ENCODE data around the gene MRPS5.

Gene MRPS5

DNA sequence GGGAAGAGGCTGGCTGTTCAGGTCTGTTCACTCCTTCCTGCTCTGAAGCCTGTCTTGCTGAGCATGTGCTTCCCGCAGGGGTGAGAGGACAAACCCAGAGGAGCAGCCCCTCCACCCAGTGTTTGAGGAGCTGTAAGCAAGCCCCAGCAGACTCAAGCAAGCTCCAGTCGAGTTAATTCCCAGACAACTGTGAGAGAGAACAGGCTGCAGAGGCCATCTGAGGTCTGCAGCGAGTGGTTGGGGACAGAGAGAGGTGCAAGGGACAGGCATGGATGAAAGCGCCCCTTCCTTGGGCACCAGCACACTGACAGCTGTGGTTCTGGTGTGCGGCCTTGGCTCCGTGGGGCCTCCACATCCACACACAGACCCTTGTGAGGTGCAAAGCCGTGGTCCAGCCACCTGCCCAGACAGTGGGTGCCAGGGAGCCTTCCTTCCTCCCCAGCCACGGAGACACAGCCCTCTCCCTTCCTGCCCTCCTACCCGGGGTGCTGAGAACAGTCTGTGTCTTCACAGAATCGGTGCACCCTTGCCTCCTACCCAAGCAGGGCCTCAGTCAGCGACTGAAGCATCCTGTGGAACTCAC lies 59.9 kb downstream of the MRPS5 start:
- in situ Hi-C loops (cut with HindIII; ENCODE audit: low sequenced_read_pairs), result no loop called here

DNA sequence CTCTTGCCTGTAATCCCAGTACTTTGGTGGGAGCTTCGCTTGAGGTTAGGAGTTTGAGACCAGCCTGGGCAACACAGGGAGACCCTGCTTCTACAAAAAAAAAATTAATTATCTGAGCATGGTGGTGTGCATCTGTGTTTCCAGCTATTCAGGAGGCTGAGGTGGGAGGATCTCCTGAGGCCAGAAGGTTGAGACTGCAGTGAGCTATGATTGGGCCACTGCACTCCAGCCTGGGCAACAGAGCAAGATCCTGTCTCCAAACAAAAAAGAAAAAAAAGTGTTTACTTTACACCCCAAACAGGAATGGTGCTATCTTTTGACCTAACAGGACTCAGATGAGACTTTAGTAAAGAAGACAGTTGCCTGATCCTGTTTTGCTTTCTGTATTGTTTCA lies 60.5 kb downstream of the MRPS5 start:
- in situ Hi-C loops (cut with HindIII; ENCODE audit: low sequenced_read_pairs), result no loop called here

DNA sequence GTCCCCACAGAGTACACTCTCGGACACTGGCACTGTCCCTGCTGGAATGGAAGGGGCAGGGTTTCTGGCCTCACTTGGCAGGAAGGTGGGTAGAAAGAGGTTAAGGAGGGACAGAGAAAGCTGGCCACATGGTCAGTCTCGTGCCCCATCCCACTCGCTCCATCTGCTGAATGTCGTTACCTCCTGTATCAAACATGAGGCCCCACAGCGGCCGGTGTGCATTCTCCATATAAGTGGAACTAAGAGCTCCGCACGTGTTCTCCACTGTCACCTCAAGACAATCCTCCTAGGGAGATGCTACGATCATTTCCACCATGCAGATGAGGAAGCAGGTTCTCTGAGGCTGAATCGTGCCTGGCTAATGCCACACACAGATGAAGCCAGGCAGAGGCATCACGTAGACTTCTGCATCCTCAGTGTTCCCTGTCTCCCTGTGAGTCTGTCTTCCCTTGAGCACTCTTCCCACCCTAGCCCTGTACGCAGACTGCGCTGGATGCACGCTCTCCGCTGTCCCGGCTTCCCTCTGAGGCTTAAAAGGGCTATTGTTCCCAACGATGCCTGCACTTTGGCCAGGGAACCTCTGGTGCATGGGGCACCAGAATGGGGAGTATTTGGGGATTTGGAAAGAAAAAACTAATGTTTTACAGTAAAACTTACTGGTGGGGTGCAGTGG lies 61.0 kb downstream of the MRPS5 start:
- in situ Hi-C loops (cut with HindIII; ENCODE audit: low sequenced_read_pairs), result no loop called here

DNA sequence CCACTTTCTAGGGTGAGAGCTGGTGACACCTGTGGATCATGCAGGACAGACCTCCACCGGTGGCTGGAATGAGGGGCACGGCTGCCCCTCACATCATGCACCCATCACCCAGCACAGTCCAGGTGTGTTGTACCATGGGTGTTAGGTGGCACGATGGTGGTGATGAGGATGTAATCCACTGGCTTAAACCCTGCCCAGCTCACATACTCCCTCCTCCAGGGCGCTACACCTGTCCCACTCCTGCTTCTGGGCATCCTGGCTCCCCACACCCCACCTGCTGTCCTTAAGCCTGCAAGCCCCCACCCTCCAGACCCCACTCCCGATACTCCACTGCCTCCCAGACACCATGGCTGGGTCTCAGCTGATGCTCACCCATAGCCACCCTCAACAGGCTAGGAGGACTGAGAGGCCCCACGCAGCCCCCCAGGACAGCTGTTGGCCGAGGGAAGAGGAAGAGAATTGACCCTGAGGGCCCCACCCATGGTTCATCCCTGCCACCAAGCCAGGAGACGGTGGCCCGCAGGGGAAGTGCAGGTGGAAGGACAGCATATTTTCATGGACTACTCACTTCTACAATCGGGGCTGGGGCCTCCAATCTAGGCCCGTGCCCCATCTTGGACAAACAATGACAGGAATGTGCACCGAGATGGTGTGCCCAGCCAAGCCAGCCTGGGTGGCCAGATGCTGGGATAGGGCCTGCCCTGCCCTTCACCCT lies 61.8 kb downstream of the MRPS5 start:
- in situ Hi-C loops (cut with HindIII; ENCODE audit: low sequenced_read_pairs), result no loop called here

DNA sequence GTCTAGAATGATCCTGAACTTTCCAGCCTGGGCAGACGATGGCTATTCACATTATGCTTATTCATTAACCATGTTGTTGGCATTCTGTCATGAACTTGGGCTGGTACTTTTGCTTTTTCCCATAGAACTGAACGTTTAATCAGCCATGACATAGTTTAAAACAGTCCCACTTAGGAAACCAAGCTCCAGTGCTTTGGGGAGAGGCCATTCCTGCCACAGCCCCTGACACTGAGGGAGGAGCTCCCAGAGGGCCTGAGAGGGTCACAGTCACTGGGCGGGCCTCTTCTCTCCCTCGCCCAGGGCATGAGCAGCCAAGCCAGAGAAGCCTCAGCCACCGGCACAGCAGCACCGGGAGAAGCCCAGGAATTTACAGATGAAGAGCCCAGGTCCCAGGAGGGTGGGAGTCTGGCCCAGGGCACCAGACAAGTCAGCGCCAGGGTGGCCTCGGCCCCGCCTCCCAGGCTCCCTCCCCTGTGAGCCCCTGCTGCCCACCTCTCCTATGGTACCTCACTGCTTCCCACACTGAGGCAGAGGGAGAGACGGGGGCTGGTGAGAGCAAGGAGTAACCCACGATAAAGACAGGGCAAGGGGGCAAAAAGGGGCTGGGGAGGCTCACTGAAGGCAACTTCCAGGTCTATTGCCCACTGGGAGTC lies 62.5 kb downstream of the MRPS5 start:
- in situ Hi-C loops (cut with HindIII; ENCODE audit: low sequenced_read_pairs), result no loop called here

DNA sequence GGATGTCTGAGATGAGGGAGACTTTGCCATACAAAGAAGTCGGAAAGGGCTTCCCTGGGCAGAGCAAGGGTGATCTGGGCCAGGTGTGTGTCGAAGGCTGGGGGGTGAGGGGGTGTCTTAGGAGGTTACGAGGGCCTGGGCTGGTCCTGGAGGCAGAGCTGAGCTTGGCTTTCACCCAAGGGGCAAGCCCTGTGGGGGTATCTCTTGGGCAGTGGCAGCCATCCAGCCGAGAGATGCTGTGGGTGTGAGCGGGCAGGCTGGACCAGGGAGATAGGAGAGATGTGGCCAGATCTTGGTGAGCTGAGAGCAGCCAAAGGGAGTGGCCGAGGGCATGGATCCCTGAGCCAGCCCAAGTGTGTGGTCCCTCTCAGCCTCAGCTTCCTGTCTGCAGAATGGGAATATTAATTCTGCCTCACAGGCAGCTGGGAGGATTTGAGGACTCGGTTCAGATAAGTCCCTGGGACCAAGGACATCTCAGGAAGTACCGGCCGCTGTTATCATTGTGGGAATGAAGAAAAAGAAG lies 63.1 kb downstream of the MRPS5 start:
- in situ Hi-C loops (cut with HindIII; ENCODE audit: low sequenced_read_pairs), result no loop called here

DNA sequence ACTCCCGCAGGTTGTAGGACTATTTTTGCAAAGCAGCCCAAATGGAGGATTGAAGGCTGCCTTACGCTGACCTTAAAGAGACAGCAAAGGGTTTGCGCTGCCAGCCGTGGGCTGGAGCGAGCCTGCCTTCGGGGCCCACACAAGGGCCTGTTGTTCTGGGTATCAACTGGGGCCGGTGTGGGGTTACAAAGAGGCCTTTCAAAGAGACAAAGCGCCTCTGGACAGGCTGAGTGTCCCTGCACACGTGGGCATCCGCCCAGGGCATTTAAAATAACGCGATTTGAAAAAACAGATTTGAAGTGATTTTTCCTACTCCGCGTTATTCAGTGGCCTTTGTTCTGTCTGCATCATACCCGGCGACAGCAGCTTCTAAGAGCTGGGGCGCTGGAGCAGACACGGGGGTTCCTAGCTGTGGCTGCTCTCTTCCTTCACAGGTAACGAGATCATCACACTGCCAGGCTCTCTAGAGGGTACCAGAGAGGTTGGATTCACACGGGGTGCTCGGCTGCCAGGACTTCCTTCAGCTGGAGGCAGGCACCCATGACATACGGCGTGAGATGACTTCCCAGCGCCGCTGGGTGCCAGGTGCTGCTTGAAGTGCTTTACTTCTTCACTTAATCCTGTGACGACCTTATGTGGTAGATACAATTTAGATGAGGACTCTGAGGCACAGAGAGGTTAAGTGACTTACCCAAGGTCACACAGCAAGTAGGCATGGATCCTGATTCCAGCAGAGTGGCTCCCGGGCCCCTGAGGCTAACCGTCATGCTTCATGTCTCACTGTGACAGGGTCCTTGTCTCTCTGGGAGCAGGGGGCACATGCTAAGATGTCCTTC lies 63.9 kb downstream of the MRPS5 start:
- in situ Hi-C loops (cut with HindIII; ENCODE audit: low sequenced_read_pairs), result no loop called here

DNA sequence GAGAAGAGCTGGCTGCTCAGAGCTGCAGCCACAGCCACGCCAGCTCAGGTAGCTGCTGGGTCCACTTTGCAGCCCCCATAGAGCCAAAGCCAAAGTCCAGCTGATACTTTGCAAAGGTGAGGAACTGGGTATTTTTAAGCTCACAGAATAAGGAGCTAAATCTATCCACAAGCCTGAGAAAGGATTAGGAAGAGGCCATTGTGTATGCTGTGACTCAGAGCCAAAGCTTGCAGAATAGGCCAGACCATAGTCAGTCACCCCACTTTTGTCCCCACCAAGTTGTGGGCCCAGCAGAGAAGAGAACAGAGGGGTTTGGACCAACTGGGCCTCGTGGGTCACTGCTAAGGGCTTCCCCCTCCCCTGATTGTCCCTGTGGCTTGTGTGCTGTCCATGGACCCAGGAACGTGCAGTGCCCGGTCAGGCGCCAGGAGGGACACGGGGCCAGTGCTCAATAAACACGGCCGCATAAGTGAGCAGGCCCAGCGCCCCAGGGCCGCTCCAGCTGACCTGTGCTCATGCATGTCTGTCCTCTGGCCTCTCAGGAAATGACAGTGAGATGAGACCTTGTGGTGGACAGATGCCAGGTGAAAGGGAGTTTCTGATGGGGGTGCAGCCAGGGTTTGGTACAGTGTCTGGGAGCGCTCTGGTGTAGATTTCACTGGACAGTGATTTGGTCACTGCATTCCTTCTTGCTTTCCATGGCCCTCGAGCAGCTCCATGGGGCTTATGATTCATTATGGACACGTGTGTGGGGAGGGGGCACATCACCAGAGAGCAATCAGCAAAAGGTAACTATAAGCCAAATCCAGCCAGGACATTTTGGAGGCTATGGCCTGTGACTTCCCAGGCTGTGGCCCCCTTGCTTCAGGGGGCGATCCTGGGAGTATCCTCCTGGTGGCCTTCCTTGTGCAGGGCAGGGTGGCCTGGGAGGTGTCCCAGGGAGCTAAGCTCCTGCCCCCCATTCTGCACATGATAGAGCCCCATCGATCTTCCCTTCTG lies 64.8 kb downstream of the MRPS5 start:
- in situ Hi-C loops (cut with HindIII; ENCODE audit: low sequenced_read_pairs), result no loop called here

DNA sequence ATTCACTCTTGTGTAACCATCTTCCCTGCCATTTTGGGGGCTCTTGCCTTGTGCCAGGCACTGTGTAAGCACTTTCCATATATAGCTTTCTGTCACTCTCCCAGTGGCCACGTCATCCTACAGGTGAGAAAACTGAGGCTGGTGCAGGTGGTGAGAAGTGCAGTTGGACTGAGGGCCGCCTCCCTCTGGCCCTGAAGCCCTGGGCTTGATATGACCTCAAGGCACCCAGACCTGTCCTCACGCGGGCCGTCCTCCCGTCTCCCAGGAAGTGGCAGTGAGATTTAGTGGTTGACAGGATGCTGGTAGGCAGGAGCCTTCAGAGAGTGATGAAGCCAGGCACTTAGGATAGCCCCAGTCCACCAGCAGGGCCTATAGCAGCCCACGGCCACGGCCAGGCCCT lies 65.6 kb downstream of the MRPS5 start:
- in situ Hi-C loops (cut with HindIII; ENCODE audit: low sequenced_read_pairs), result no loop called here

DNA sequence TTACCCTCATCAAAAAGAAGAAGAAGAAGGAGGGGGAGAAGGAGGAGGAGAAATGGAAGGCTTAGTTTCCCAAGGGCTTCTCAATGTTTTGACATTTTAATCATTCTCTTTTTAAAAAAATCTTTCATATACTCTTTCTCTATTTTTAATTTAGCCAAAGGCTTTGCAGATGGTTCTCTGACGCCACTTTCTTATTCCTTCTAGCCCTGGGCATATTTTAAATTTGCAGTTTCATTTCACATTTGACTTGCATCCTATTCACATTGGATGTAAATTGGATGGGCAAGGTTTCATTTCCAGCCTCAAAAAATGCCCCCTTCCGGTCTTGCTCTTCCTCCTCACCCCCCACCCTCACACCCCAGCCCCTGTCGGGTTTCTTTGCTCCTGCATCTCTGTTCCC lies 66.3 kb downstream of the MRPS5 start:
- in situ Hi-C loops (cut with HindIII; ENCODE audit: low sequenced_read_pairs), result no loop called here

DNA sequence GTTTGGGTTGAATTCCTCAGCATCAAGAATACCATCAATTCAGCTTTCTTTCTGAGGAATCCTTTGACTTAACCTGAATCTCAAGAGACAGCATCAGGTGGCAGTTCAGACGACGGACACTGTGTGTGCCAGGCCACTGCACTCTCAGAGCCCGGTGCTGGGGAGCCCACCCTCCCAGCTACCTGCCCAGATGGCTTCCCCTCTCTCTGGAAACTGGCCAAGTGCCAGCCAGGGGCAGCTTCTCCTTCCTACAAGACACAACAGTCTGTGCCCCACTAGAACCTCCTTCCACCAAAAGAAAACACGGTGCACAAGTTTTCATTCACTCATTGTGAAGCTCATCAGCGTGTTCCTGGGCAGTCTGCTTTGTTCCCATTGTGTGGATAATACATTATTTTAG lies 67.6 kb downstream of the MRPS5 start:
- in situ Hi-C loops (cut with HindIII; ENCODE audit: low sequenced_read_pairs), result no loop called here

DNA sequence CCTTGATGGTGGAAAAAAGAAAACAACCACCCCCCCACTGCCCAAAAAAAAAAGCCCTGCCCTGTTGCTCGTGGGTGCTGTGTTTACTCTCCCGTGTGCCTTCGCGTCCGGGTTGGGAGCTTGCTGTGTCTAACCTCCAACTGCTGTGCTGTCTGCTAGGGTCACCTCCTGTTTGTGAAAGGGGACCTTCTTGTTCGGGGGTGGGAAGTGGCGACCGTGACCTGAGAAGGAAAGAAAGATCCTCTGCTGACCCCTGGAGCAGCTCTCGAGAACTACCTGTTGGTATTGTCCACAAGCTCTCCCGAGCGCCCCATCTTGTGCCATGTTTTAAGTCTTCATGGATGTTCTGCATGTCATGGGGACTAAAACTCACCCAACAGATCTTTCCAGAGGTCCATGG lies 68.1 kb downstream of the MRPS5 start:
- in situ Hi-C loops (cut with HindIII; ENCODE audit: low sequenced_read_pairs), result no loop called here

DNA sequence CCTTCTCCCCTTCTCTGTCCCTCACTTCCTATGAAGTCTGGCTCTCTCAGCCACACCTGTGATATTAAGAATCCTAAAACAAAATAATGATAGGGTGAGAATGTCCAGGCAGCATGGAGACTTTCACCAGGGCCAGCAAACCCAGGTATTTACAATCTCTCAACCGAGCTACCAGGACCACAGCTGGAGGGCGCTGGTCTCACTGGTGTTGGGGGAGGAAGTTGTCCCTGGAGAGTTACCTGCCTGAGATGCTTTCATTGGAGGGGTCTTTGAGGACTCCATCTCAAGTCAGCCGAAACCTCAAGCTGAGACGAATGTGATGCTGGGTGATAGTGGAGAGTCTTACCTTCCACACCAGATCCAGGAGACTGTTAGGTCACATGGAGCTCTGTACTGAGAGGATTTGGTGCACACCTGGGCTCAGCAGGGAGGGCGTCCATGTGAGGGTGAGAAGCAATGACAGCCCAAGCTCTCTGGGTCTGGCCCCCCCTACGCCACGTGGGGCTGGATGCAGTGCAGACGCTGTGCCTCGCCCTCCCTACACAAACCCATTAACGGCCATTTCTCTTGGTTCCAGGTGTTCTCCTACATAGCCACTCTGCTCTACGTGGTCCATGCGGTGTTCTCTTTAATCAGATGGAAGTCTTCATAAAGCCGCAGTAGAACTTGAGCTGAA lies 68.7 kb downstream of the MRPS5 start:
- in situ Hi-C loops (cut with HindIII; ENCODE audit: low sequenced_read_pairs), result no loop called here

DNA sequence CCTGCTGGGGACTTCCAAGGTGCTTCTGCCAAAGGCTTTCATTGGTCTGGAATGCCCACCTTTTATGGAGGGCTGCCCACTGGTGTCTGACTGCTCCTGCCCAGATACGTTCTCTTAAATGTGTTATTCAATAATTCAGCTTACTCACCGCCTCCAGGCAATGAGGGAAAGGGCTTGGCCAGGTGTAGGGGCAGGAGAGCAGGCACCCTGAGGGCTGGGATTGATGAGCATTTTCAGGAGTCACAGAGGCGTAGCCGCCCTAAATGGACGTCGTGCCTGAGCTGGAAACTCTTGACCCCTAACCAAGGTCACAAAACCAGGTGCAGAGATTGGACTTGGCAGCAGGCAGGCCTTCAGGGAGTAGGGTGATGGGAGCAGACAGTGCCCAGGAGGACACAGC lies 69.3 kb downstream of the MRPS5 start:
- in situ Hi-C loops (cut with HindIII; ENCODE audit: low sequenced_read_pairs), result no loop called here

DNA sequence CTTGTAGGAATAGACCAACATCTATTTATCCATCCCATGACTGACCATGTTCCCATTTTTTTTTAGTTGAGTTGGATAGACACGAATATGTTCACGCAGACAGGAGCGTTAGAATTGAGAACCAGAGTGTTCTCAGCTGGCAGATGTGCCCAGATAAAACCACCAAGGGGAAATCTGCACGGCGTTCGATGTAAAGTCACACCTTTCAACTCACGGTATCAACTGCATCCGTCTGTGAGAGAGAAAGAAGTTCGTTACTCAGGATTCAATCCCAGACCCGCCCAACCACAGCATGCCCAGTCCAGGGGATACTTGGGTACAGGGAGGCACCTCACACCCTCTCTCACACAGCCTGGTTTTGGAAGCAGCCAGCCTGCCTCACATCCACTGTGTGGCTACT lies 70.0 kb downstream of the MRPS5 start:
- in situ Hi-C loops (cut with HindIII; ENCODE audit: low sequenced_read_pairs), result no loop called here

DNA sequence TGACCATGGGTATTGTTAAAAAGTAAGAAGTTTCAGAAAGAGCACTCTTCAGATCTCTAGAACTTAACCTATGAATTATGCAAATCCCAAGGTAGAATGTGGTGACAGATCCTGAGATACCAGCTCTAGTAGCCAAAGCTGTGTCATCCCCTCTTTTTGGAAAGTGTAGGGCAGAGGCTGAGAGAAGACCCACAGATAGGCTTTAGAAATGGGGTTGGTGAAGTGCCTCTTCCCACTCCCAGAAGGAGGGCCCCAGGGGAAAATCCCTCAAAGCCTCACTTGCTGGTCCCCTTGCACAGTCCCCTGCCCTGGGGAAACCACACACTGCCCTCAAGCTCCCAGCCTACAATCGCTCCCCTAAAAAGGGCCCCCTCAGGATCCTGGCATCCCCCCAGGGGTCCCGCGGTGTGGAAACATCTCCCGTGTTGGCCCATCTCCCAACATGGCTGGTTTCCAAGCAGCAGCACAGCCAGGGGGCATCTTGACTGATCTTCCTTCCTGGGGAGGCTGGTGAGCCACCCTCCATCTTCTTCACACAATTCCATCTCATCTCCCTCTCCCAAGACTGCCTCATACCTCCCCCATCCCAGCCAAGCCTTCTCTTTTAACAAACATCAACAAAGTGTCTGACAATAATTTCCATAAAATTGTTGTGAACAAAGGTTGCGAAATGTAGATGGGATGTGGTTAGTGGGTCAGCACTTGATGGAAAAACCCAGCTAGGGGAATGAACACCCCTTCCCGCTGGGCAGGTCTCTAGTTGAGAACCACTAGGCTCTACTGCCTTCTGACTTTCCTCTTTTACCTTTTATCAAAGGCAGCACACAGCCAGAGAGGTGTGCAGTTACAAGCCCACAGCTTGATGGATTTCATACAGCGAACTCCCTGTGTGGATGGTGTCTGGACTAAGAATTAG lies 71.0 kb downstream of the MRPS5 start:
- in situ Hi-C loops (cut with HindIII; ENCODE audit: low sequenced_read_pairs), result no loop called here

DNA sequence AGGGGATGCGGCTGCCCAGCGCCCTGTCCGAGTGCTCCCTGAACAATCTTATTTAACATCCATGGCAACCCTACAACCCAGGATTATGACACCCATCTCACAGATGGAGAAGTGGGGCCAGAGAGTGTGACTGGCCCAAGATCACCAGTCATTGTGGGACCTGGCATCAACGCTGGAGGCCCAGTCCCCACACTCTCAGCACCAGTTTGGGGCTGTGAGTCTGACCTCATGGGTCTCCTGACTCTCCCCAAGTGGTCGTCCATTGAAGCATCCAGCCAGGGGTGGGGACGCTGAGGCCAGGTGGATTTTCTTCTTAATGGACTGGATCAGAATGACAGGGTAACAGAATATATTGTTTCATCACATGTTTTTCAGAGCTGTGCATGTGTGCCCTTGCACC lies 71.6 kb downstream of the MRPS5 start:
- in situ Hi-C loops (cut with HindIII; ENCODE audit: low sequenced_read_pairs), result no loop called here

DNA sequence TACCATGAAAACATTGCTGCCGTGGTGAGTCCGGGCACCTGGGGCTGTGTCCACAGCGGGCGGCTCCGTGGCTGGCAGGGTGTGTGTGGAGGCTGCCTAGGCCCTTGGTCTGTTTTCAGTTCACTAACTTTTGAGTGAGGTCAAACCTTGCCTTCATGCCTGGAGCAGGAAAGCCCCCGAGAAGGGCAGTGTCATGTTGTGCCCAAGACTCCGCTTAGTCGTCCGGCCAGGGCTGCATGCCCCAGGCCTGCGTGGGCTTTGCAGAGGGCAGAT lies 72.0 kb downstream of the MRPS5 start:
- in situ Hi-C loops (cut with HindIII; ENCODE audit: low sequenced_read_pairs), result no loop called here

Measured in endothelial cell of hepatic sinusoid (primary cell).